ENCODE data around the gene VHLL. TPM values are rescaled to one million over a fixed set of nuclear protein-coding genes. Genes with fewer than 3 reads are reported as not detected.

VHLL gene
- total RNA-seq, 1 experiment from 2014 or later, result not detected

- DNase-seq (ENCODE audit: low spot score) (no peak), ATAC-seq (no peak)
- Mint-ChIP-seq H3K36me3 (peaks cover 67% of the 10 kb centered on the region), H3K27me3 (ENCODE audit: low read depth) (no peaks in the 10 kb centered on the region), H3K4me1 (peaks cover 9% of the 10 kb centered on the region), H3K9me3 (no peaks in the 10 kb centered on the region), H3K4me3 (no peak overlapping the region), H3K27ac (no peak overlapping the region)
- no peak for TF ChIP-seq E2F4 (CRISPR knock-in tag; IDR thresholded peaks at IDR 0.05; ENCODE audit: borderline replicate concordance, low read depth)
- no peak for TF ChIP-seq ZNF138 (CRISPR knock-in tag; conservative IDR thresholded peaks at IDR 0.05)
- ChIA-PET POLR2A (no interaction called here), CTCF (no interaction called here)
These were observed 22.1 kb downstream of the VHLL start for GRCh38 chr1:156276966-156277381.

GRCh38 chr1:156276532-156276931 is 22.6 kb downstream of the VHLL start:
- H3K27ac Mint-ChIP-seq, result no peak overlapping the region
- no peak overlapping the region for H3K4me3 Mint-ChIP-seq
- POLR2A ChIA-PET, result no interaction called here
- H3K4me1 Mint-ChIP-seq, result peaks cover 7% of the 10 kb centered on the region
- no peak for DNase-seq (ENCODE audit: low spot score)
- CTCF ChIA-PET, result no interaction called here
- H3K9me3 Mint-ChIP-seq, result no peaks in the 10 kb centered on the region
- TF ChIP-seq, protein P1, sequence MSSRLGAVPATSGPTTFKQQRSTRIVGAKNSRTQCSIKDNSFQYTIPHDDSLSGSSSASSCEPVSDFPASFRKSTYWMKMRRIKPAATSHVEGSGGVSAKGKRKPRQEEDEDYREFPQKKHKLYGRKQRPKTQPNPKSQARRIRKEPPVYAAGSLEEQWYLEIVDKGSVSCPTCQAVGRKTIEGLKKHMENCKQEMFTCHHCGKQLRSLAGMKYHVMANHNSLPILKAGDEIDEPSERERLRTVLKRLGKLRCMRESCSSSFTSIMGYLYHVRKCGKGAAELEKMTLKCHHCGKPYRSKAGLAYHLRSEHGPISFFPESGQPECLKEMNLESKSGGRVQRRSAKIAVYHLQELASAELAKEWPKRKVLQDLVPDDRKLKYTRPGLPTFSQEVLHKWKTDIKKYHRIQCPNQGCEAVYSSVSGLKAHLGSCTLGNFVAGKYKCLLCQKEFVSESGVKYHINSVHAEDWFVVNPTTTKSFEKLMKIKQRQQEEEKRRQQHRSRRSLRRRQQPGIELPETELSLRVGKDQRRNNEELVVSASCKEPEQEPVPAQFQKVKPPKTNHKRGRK (CRISPR knock-in tag; IDR thresholded peaks at IDR 0.05; ENCODE audit: borderline replicate concordance), result no peak
- TF ChIP-seq FOXK1 (CRISPR knock-in tag; IDR thresholded peaks at IDR 0.05) (no peak), TEAD4 (CRISPR knock-in tag; IDR thresholded peaks at IDR 0.05) (no peak), ATF6 (CRISPR knock-in tag; IDR thresholded peaks at IDR 0.05) (no peak), NR2C2 (CRISPR knock-in tag; IDR thresholded peaks at IDR 0.05) (no peak)
- TF ChIP-seq, protein P2, sequence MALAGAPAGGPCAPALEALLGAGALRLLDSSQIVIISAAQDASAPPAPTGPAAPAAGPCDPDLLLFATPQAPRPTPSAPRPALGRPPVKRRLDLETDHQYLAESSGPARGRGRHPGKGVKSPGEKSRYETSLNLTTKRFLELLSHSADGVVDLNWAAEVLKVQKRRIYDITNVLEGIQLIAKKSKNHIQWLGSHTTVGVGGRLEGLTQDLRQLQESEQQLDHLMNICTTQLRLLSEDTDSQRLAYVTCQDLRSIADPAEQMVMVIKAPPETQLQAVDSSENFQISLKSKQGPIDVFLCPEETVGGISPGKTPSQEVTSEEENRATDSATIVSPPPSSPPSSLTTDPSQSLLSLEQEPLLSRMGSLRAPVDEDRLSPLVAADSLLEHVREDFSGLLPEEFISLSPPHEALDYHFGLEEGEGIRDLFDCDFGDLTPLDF (CRISPR knock-in tag; IDR thresholded peaks at IDR 0.05), result no peak
- ATAC-seq, result no peak
- H3K36me3 Mint-ChIP-seq, result peaks cover 71% of the 10 kb centered on the region
- no peaks in the 10 kb centered on the region for H3K27me3 Mint-ChIP-seq (ENCODE audit: low read depth)

- peaks cover 79% of the 10 kb centered on the region for H3K36me3 Mint-ChIP-seq
- ChIA-PET POLR2A (no interaction called here), CTCF (no interaction called here)
- no peak overlapping the region for H3K4me3 Mint-ChIP-seq
- no peak overlapping the region for H3K27ac Mint-ChIP-seq
- no peak for TF ChIP-seq PRRX2 (CRISPR knock-in tag; IDR thresholded peaks at IDR 0.05)
- no peak for TF ChIP-seq ESRRA (CRISPR knock-in tag; IDR thresholded peaks at IDR 0.05; ENCODE audit: borderline replicate concordance)
- no peak for TF ChIP-seq FOXJ3 (CRISPR knock-in tag; IDR thresholded peaks at IDR 0.05; ENCODE audit: borderline replicate concordance)
- no peaks in the 10 kb centered on the region for H3K4me1 Mint-ChIP-seq
- DNase-seq (ENCODE audit: low spot score), result no peak
- no peaks in the 10 kb centered on the region for H3K27me3 Mint-ChIP-seq (ENCODE audit: low read depth)
- ATAC-seq, result no peak
- no peaks in the 10 kb centered on the region for H3K9me3 Mint-ChIP-seq
These were observed 28.8 kb downstream of the VHLL start for GRCh38 chr1:156270314-156270713.

- H3K4me3 Mint-ChIP-seq, result no peak overlapping the region
- H3K4me1 Mint-ChIP-seq, result no peaks in the 10 kb centered on the region
- ATAC-seq, result no peak
- DNase-seq (ENCODE audit: low spot score), result no peak
- H3K36me3 Mint-ChIP-seq, result peaks cover 75% of the 10 kb centered on the region
- ChIA-PET CTCF (interaction anchor here (1.0 to 1.5 kb wide), 2 partner anchors 14 to 43 kb away, joined by 3 to 5 read pairs; partner anchors contain the start of gene SMG5), POLR2A (no interaction called here)
- no peak overlapping the region for H3K27ac Mint-ChIP-seq
- no peaks in the 10 kb centered on the region for H3K27me3 Mint-ChIP-seq (ENCODE audit: low read depth)
- no peaks in the 10 kb centered on the region for H3K9me3 Mint-ChIP-seq
- TF ChIP-seq FOXK1 (CRISPR knock-in tag; IDR thresholded peaks at IDR 0.05), result no peak
- no peak for TF ChIP-seq PREB (CRISPR knock-in tag; IDR thresholded peaks at IDR 0.05; ENCODE audit: borderline replicate concordance)
- no peak for TF ChIP-seq ATF1 (CRISPR knock-in tag; IDR thresholded peaks at IDR 0.05)
- no peak for TF ChIP-seq NFE2L1 (CRISPR knock-in tag; IDR thresholded peaks at IDR 0.05)
- no peak for TF ChIP-seq CREB1 (CRISPR knock-in tag; IDR thresholded peaks at IDR 0.05)
- TF ChIP-seq, protein P3, sequence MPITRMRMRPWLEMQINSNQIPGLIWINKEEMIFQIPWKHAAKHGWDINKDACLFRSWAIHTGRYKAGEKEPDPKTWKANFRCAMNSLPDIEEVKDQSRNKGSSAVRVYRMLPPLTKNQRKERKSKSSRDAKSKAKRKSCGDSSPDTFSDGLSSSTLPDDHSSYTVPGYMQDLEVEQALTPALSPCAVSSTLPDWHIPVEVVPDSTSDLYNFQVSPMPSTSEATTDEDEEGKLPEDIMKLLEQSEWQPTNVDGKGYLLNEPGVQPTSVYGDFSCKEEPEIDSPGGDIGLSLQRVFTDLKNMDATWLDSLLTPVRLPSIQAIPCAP (CRISPR knock-in tag; IDR thresholded peaks at IDR 0.05), result no peak
- no peak for TF ChIP-seq ZNF121 (CRISPR knock-in tag; IDR thresholded peaks at IDR 0.05)
- no peak for TF ChIP-seq TEAD4 (CRISPR knock-in tag; IDR thresholded peaks at IDR 0.05)
- TF ChIP-seq MAX (CRISPR knock-in tag; IDR thresholded peaks at IDR 0.05), result no peak
- TF ChIP-seq ZNF219 (CRISPR knock-in tag; IDR thresholded peaks at IDR 0.05; ENCODE audit: borderline replicate concordance), result no peak
- no peak for TF ChIP-seq ZNF423 (CRISPR knock-in tag; IDR thresholded peaks at IDR 0.05)
- no peak for TF ChIP-seq SP1 (CRISPR knock-in tag; conservative IDR thresholded peaks at IDR 0.05)
- no peak for TF ChIP-seq E2F4 (CRISPR knock-in tag; IDR thresholded peaks at IDR 0.05; ENCODE audit: borderline replicate concordance, low read depth)
These were observed 30.8 kb downstream of the VHLL start for GRCh38 chr1:156268336-156268735.

Data from WTC11 (cell line).